ENCODE measurements around the gene DENND2C.

DNA sequence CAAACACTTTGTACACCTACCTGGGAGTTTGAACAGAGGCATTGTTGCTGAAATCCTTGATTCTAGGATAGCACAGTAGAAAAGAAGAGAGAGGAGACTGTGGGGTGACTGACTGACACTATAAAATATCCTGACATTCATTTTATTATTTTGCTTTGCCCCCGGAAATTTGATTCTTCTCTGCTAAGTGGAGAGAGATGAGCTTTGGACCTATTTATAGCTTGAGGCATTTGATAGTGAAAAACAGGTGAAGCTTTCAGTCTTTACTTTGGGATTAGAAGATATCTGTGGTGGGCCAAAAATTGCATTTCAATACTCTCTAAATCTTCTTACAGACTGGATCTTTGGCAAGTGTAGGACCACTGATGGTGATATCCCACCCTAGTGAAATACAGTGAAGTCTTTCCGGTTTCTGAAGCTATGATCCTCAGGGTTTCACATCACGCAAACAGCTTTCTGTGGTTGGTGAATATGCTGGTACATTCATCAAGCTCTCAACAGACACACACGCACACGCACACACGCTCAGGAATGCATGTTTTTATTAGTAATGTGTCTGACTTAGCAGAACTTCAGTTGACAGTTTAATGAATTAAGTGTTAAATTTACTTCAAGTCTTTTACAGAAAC lies 25.7 kb upstream of the DENND2C start, which contains the start of gene AMPD1:
- no peak for TF ChIP-seq CTCF (conservative IDR thresholded peaks at IDR 0.05 in 1 of 2, IDR thresholded peaks at IDR 0.05 in 1 of 2; ENCODE audit: low read depth in 1 of 2, low read length in 2 of 2)
- TF ChIP-seq EZH2 (IDR thresholded peaks at IDR 0.05; ENCODE audit: low read length, missing control alignments) = no peak
